GM10248 (cell line): ENCODE results near the gene CPLX1.

Experiments
- CTCF ChIA-PET: fragments of 300-600 bp; sonication (Branson Sonifier 250); formaldehyde crosslinking; extraction: SDS; loops from one replicate; lab custom pipeline; 2021; ENCODE audit warnings: antibody characterized with exemption; lab: Yijun Ruan, JAX
- POLR2A ChIA-PET: fragments of 350-650 bp; sonication (Branson Sonifier 250); formaldehyde crosslinking; extraction: SDS; loops from one replicate; lab custom pipeline; 2020; ENCODE audit warnings: antibody characterized with exemption; lab: Yijun Ruan, JAX
- DNase-seq: peaks from one replicate; pipeline ENCODE4 v3.0.0; 2012; ENCODE audit errors: extremely low spot score
- TF ChIP-seq, protein P1 (sequence below): IDR thresholded peaks from 2 replicates; pipeline ENCODE4 v1.5.1; 2012; ENCODE audit warnings: mild to moderate bottlenecking, low read depth; ENCODE audit errors: extremely low read depth, missing control alignments, control extremely low read depth

CPLX1 gene

DNA sequence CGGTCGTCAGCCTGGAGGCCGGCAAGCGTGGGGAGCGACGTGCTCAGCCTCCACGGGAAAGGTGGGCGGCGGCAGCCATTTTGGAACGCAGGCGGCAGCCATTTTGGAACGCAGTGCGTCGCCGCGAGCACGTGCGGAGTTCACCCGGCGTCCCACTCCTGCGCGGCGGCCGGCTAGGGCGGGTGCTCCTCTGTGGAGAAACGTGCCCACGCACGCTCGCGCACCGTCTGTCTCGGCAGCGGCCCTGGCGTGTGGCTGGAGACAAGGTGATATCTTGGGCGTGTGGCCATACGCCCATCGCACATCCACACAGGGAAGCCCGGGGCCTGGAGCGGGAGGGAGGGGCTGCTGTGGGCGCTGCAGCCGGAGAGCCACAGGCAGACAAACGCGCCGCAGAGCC is 21.1 kb downstream of the CPLX1 start:
- DNase-seq, result no peak
- TF ChIP-seq, protein P1, sequence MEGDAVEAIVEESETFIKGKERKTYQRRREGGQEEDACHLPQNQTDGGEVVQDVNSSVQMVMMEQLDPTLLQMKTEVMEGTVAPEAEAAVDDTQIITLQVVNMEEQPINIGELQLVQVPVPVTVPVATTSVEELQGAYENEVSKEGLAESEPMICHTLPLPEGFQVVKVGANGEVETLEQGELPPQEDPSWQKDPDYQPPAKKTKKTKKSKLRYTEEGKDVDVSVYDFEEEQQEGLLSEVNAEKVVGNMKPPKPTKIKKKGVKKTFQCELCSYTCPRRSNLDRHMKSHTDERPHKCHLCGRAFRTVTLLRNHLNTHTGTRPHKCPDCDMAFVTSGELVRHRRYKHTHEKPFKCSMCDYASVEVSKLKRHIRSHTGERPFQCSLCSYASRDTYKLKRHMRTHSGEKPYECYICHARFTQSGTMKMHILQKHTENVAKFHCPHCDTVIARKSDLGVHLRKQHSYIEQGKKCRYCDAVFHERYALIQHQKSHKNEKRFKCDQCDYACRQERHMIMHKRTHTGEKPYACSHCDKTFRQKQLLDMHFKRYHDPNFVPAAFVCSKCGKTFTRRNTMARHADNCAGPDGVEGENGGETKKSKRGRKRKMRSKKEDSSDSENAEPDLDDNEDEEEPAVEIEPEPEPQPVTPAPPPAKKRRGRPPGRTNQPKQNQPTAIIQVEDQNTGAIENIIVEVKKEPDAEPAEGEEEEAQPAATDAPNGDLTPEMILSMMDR, result no peak
- ChIA-PET CTCF (no interaction called here), POLR2A (no interaction called here)

DNA sequence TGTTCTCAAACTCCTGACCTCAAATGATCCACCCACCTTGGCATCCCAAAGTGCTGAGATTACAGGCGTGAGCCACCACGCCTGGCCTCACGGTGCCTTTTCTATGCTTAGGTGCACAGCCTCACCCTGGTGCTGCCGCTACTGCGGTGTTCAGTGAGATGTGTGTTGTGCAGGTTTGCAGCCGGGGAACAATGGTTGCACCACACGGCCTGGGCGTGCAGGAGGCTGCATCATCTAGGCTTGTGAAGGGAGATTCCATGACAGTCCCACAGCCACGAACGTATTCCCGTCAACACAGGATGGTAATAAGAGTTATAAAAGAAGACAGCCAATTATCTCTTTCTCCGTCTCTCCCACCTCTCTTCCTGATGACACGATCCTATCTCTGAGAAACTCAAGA is 22.0 kb downstream of the CPLX1 start:
- CTCF ChIA-PET, result no interaction called here
- DNase-seq, result no peak
- POLR2A ChIA-PET, result no interaction called here
- TF ChIP-seq, protein P1, result no peak

DNA sequence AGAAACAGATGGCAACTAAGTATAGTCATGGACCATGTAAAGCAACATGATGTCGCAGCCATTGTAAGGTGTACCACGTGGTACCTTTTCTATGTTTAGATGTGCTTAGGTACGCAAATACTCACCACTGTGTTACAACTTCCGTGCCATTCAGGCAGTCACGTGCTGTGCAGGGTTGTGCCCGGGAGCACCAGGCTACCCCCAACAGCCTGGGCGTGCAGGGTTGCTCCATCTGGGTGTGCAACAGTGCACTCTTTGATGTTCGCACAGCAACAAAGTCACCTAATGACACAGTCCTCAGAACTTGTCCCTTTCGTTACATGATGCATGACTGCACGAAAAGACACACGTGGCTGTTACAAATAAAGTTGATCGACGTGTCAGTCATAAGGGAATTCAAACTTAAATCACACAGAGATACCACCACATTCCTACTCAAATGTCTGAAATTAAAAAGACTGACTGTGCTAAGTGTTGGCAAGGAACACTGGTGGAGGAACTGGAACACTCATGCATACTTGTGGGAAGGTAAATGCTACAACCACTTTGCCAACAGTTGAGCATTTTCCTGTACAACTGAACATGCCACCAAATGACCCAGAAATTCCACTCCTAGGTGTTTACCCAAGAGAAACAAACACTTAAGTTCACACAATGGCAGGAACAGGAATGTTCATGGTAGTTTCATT is 24.3 kb downstream of the CPLX1 start:
- ChIA-PET CTCF (no interaction called here), POLR2A (no interaction called here)
- DNase-seq, result no peak
- TF ChIP-seq, protein P1, result no peak

DNA sequence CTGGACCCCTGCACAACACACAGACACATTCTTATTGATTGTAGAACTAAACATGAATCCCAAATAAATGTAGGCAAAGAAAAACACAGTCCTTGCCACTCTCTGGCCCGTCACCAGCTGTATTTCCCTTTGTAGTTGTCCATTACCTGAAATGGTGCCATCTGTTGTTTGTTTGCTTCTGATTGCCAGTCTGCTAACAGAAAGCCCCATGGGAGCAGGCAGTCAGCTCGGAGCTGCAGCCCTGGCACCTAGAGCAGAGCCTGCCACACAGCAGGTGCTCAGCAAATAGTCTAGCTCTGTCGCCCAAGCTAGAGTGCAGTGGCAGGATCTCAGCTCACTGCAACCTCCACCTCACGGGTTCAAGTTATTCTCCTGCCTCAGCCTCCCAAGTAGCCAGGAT is 28.9 kb downstream of the CPLX1 start:
- ChIA-PET CTCF (no interaction called here), POLR2A (no interaction called here)
- TF ChIP-seq, protein P1, result no peak
- DNase-seq, result no peak

DNA sequence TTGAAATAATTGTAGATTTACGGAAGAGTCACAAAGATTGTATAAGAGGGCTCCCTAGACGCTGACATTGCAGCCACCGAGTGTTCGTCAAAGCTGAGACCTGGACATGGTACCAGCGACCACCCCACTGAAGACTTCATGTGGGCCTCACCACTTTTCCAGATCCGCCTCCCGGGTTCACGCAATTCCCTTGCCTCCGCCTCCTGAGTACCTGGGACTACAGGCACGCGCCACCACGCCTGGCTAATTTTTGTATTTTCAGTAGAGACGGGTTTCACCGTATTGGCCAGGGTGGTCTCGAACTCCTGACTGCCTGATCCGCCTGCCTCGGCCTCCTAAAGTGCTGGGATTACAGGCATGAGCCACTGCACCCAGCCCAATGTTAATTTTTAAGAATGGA is 29.7 kb downstream of the CPLX1 start:
- POLR2A ChIA-PET, result no interaction called here
- CTCF ChIA-PET, result no interaction called here
- TF ChIP-seq, protein P1, result no peak
- no peak for DNase-seq

DNA sequence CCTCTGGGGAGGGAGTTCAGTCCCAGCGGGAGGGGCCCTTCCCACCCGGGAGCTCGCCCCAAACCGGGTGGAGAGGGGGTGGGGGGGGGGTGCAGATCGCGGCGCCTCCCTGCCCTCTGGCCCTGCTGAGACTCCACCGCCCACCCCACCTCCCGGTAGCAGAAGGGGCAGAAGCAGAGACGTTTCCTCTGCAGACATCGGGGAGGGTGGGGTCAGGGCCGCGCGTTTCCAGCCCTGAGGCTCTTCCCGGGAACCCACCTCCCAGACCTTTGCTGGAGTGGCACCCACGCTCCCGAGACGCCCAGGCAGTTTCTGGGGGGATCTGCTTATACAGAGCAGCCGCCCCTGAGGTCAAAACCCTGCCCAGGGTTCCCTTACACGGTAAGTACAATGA is 30.2 kb downstream of the CPLX1 start:
- TF ChIP-seq, protein P1, result no peak
- POLR2A ChIA-PET, result no interaction called here
- no peak for DNase-seq
- CTCF ChIA-PET, result no interaction called here
